Tongue (tissue), 2 donors: ENCODE results near the gene ATP2B2. TPM values are rescaled to one million over a fixed set of nuclear protein-coding genes. Genes with fewer than 3 reads are reported as not detected.

Experiments
- DNase-seq: peaks from one replicate; pipeline ENCODE4 v3.0.0-alpha.2; 2015
- total RNA-seq: library from RNA; depleted of rRNA; stranded (reverse); fragments of >200 nt; gene quantifications from one replicate; pipeline ENCODE4 v1.2.3, GENCODE V29; 2014

ATP2B2 gene
- total RNA-seq, 1 donor from 2014 or later, result 5.7 TPM

- peak; percentile 46 for DNase-seq
Observed at GRCh38 chr3:10469441-10470119, 35.8 kb downstream of the ATP2B2 start.

- DNase-seq, result no peak
Observed at GRCh38 chr3:10468613-10469354, 36.6 kb downstream of the ATP2B2 start.

- peak; percentile 12 for DNase-seq
Observed at GRCh38 chr3:10467904-10468612, 37.3 kb downstream of the ATP2B2 start.

- DNase-seq, result no peak
Observed at GRCh38 chr3:10467204-10467603, 38.2 kb downstream of the ATP2B2 start.

- DNase-seq, result no peak
Observed at GRCh38 chr3:10466186-10466585, 39.2 kb downstream of the ATP2B2 start.

GRCh38 chr3:10465161-10465560 lies 40.2 kb downstream of the ATP2B2 start:
- DNase-seq, result no peak

GRCh38 chr3:10463533-10464434 lies 41.6 kb downstream of the ATP2B2 start:
- DNase-seq, result no peak

- no peak for DNase-seq
Observed at GRCh38 chr3:10462641-10463532, 42.5 kb downstream of the ATP2B2 start.

- no peak for DNase-seq
Observed at GRCh38 chr3:10460951-10461545, 44.3 kb downstream of the ATP2B2 start.

GRCh38 chr3:10459954-10460754 lies 45.2 kb downstream of the ATP2B2 start:
- peak; percentile 84 for DNase-seq

- DNase-seq, result no peak
Observed at GRCh38 chr3:10457560-10457959, 47.8 kb downstream of the ATP2B2 start.

- no peak for DNase-seq
Observed at GRCh38 chr3:10456981-10457380, 48.4 kb downstream of the ATP2B2 start.

- no peak for DNase-seq
Observed at GRCh38 chr3:10455545-10455914, 49.9 kb downstream of the ATP2B2 start.

- DNase-seq, result no peak
Observed at GRCh38 chr3:10454907-10455544, 50.4 kb downstream of the ATP2B2 start.

GRCh38 chr3:10453431-10454163 lies 51.8 kb downstream of the ATP2B2 start:
- DNase-seq, result no peak

GRCh38 chr3:10450494-10451440 lies 54.6 kb downstream of the ATP2B2 start:
- no peak for DNase-seq

- no peak for DNase-seq
Observed at GRCh38 chr3:10449436-10449835, 56.0 kb downstream of the ATP2B2 start.
